ENCODE results near the gene LACTB.

GRCh38 chr15:63189941-63190768, 68.5 kb downstream of the LACTB start:
- TF ChIP-seq PKNOX1 (IDR thresholded peaks at IDR 0.05) (no peak), FOXM1 (IDR thresholded peaks at IDR 0.05; ENCODE audit: borderline replicate concordance) (no peak), LEF1 (IDR thresholded peaks at IDR 0.05; ENCODE audit: borderline replicate concordance) (no peak), SUZ12 (IDR thresholded peaks at IDR 0.05) (no peak), SP1 (IDR thresholded peaks at IDR 0.05) (no peak), L3MBTL2 (conservative IDR thresholded peaks at IDR 0.05) (0 out of 2 replicates have a peak, but pooled peaks have one; percentile 3), FOXK2 (IDR thresholded peaks at IDR 0.05) (no peak), HDGF (IDR thresholded peaks at IDR 0.05; ENCODE audit: borderline replicate concordance) (no peak), ELF4 (IDR thresholded peaks at IDR 0.05) (no peak)
